ENCODE results near the gene TXNDC5.

TXNDC5 gene

GRCh38 chr6:7954477-7955200, 44.1 kb upstream of the TXNDC5 start:
- TF ChIP-seq, protein P1, sequence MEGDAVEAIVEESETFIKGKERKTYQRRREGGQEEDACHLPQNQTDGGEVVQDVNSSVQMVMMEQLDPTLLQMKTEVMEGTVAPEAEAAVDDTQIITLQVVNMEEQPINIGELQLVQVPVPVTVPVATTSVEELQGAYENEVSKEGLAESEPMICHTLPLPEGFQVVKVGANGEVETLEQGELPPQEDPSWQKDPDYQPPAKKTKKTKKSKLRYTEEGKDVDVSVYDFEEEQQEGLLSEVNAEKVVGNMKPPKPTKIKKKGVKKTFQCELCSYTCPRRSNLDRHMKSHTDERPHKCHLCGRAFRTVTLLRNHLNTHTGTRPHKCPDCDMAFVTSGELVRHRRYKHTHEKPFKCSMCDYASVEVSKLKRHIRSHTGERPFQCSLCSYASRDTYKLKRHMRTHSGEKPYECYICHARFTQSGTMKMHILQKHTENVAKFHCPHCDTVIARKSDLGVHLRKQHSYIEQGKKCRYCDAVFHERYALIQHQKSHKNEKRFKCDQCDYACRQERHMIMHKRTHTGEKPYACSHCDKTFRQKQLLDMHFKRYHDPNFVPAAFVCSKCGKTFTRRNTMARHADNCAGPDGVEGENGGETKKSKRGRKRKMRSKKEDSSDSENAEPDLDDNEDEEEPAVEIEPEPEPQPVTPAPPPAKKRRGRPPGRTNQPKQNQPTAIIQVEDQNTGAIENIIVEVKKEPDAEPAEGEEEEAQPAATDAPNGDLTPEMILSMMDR (IDR thresholded peaks at IDR 0.05): no peak
- DNase-seq: no peak

DNA sequence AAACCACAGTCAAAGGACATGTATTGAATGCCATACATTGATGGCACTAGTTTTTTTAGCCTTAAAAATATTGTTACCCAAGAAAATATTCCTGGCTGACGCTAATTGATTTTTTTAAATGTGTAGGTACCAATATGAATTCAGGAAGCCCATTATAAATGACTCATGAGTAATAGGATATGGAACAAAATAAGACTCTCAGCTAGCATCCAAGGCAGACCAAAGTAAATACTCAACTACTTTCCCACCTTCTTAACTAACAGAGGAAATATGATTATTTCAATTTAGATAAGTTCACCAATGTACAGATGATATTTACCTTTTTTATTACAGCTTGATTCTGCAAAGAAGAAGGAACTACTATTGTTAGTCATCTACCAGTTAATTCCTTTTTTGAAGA, 43.2 kb upstream of the TXNDC5 start:
- no peaks in the 10 kb centered on the region for H3K36me3 ChIP-seq
- no peaks in the 10 kb centered on the region for H3K9me3 ChIP-seq
- H3K4me1 ChIP-seq: no peaks in the 10 kb centered on the region
- intact Hi-C loops (cut with DNase I; ENCODE audit: low total_unique reads): no loop called here
- H3K4me3 ChIP-seq: no peak overlapping the region
- DNase-seq: no peak
- H3K27ac ChIP-seq: no peak overlapping the region
- TF ChIP-seq, protein P1 (IDR thresholded peaks at IDR 0.05): no peak
- H3K27me3 ChIP-seq: no peaks in the 10 kb centered on the region

More at GRCh38 chr6:7954477-7955200, 44.1 kb upstream of the TXNDC5 start:
- H3K4me3 ChIP-seq: no peak overlapping the region
- H3K27ac ChIP-seq: no peak overlapping the region
- no peaks in the 10 kb centered on the region for H3K9me3 ChIP-seq
- intact Hi-C loops (cut with DNase I; ENCODE audit: low total_unique reads): no loop called here
- H3K36me3 ChIP-seq: no peaks in the 10 kb centered on the region
- no peaks in the 10 kb centered on the region for H3K27me3 ChIP-seq
- H3K4me1 ChIP-seq: no peaks in the 10 kb centered on the region

DNA sequence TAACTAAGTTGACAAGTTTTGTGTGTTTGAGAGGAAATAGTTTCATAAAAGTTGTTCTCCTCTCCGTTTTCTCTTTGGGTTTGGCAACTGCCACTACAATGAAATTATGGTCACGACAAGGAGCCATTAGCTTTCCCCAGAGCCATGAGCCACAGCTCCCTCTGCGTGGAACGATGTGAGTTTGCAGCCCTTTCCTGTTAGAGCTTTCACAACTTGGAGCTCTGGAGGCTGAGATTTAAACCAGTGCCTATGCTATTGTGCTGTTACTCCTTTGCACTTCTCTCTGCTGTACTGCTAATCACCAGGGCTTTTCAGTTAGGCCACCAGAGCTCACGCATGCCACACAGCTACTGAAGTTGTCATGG, 29.3 kb upstream of the TXNDC5 start:
- H3K27me3 ChIP-seq: no peaks in the 10 kb centered on the region
- no peak for DNase-seq
- TF ChIP-seq, protein P1 (IDR thresholded peaks at IDR 0.05): no peak
- no peaks in the 10 kb centered on the region for H3K36me3 ChIP-seq
- intact Hi-C loops (cut with DNase I; ENCODE audit: low total_unique reads): no loop called here
- H3K9me3 ChIP-seq: no peaks in the 10 kb centered on the region
- H3K27ac ChIP-seq: no peak overlapping the region
- no peaks in the 10 kb centered on the region for H3K4me1 ChIP-seq
- no peak overlapping the region for H3K4me3 ChIP-seq

DNA sequence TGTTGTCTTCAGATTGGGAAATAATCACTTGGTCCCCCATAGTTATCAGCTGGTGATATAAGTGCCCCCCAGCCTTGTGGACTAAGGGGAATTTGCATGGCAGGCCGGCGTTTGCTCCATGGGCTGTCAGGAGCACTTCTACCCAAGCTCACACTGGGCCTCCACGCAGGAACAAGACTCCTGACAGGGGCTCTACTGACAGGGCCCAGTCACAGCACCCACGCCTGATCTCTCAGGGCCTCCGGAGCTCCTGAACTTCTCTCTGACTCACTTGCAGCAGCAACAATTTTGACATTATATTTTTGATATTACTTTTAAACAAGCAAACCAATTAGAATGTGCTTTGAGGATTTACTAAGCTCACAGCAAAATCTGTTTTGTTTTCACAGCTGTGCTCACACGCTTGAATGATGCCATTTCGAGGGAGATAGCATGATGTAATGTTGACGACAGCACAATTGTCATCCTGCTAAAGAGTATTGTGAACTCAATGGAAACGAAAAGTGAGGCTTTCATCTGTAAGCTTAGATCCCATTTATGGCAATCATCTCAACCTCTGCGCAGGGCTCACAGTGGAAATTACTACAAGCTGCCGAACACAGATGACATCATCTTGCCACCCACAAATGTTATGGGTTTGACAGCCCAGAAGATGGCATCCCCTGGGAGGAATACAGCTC, 28.7 kb upstream of the TXNDC5 start:
- H3K27ac ChIP-seq: no peak overlapping the region
- no peaks in the 10 kb centered on the region for H3K9me3 ChIP-seq
- no peak overlapping the region for H3K4me3 ChIP-seq
- intact Hi-C loops (cut with DNase I; ENCODE audit: low total_unique reads): no loop called here
- TF ChIP-seq, protein P1 (IDR thresholded peaks at IDR 0.05): no peak
- no peak for DNase-seq
- H3K4me1 ChIP-seq: no peaks in the 10 kb centered on the region
- H3K36me3 ChIP-seq: no peaks in the 10 kb centered on the region
- no peaks in the 10 kb centered on the region for H3K27me3 ChIP-seq

DNA sequence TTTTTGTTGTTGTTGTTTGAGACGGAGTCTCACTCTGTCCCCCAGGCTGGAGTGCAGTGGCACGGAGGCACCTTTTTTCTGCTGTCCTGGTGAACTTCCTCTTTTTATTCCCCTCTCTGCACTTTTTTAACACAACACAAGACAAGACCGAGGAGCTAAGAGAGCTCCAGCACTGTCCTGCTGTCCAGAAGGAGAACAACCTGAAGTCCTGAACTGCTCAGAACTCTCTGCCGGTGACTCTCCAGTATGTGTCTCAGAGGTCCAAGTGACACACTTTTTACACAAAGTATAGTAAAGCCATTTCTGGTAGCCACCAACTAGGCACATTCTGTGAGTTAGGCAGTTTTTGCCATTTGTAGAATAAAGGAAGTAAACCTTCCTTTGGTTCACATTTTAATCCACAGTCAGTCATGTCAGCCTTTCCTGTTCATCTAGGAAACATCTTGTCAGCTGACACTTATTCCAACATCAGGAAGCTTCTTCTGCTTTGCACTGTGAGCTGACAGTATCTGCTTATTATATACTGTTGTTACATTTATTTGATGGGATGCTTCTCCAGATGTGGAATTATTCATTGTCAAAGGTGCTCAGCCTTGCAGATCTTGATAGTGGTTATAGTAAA, 28.1 kb upstream of the TXNDC5 start:
- no peaks in the 10 kb centered on the region for H3K27me3 ChIP-seq
- intact Hi-C loops (cut with DNase I; ENCODE audit: low total_unique reads): no loop called here
- no peak overlapping the region for H3K27ac ChIP-seq
- no peak overlapping the region for H3K4me3 ChIP-seq
- H3K36me3 ChIP-seq: no peaks in the 10 kb centered on the region
- no peaks in the 10 kb centered on the region for H3K4me1 ChIP-seq
- TF ChIP-seq, protein P1 (IDR thresholded peaks at IDR 0.05): no peak
- DNase-seq: no peak
- no peaks in the 10 kb centered on the region for H3K9me3 ChIP-seq
